Measurements from ENCODE around the gene PTPRG. TPM values are rescaled to one million over a fixed set of nuclear protein-coding genes. Genes with fewer than 3 reads are reported as not detected.

The PTPRG gene
- total RNA-seq, 4 donors from 2014 or later = 33.5 to 56.6 (median 46.9) TPM

- no peak overlapping the region for H3K27ac ChIP-seq
- TF ChIP-seq POLR2A (IDR thresholded peaks at IDR 0.05) = no peak
- no peaks in the 10 kb centered on the region for H3K27me3 ChIP-seq
- H3K4me3 ChIP-seq = no peak overlapping the region
- H3K9me3 ChIP-seq = no peaks in the 10 kb centered on the region
- peaks cover 0 to 11% (median 0%) of the 10 kb centered on the region in 4 donors for H3K4me1 ChIP-seq
- H3K36me3 ChIP-seq = no peaks in the 10 kb centered on the region
- DNase-seq = no peak
Measured at GRCh38 chr3:61667814-61668213, 106.4 kb downstream of the PTPRG start.

DNA sequence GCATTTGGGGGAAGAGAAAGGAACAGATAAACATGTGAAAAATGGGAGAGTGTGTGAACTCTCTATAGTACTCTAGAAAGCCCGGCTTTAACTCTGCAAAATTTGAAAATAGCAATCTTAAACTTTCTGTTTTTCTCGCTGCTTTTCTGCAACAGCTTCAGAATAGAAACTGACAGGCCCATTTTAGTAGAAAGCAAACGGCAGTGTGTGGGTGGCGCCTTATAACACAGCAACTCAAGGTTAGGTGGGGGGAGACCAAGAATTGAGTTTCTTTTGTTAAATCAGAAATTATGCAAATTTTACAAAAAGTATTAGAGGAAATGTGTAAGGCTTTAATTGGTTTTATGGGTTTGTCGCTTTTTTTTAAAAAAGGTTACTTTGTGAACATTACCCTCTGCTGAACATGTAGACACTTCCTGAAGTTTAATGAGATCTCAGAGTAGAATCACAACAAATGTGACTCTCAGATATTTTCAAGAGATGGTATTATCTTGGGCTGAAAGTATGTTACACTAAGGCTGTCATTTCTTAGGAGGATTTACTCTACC, 107.0 kb downstream of the PTPRG start:
- no peak for DNase-seq
- H3K9me3 ChIP-seq = no peaks in the 10 kb centered on the region
- no peaks in the 10 kb centered on the region for H3K36me3 ChIP-seq
- TF ChIP-seq, protein P1, sequence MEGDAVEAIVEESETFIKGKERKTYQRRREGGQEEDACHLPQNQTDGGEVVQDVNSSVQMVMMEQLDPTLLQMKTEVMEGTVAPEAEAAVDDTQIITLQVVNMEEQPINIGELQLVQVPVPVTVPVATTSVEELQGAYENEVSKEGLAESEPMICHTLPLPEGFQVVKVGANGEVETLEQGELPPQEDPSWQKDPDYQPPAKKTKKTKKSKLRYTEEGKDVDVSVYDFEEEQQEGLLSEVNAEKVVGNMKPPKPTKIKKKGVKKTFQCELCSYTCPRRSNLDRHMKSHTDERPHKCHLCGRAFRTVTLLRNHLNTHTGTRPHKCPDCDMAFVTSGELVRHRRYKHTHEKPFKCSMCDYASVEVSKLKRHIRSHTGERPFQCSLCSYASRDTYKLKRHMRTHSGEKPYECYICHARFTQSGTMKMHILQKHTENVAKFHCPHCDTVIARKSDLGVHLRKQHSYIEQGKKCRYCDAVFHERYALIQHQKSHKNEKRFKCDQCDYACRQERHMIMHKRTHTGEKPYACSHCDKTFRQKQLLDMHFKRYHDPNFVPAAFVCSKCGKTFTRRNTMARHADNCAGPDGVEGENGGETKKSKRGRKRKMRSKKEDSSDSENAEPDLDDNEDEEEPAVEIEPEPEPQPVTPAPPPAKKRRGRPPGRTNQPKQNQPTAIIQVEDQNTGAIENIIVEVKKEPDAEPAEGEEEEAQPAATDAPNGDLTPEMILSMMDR (IDR thresholded peaks at IDR 0.05) = no peak
- no peak for TF ChIP-seq POLR2A (IDR thresholded peaks at IDR 0.05)
- no peak overlapping the region for H3K27ac ChIP-seq
- H3K4me1 ChIP-seq = peaks cover 0 to 11% (median 0%) of the 10 kb centered on the region in 4 donors
- no peak overlapping the region for H3K4me3 ChIP-seq
- H3K27me3 ChIP-seq = no peaks in the 10 kb centered on the region

DNA sequence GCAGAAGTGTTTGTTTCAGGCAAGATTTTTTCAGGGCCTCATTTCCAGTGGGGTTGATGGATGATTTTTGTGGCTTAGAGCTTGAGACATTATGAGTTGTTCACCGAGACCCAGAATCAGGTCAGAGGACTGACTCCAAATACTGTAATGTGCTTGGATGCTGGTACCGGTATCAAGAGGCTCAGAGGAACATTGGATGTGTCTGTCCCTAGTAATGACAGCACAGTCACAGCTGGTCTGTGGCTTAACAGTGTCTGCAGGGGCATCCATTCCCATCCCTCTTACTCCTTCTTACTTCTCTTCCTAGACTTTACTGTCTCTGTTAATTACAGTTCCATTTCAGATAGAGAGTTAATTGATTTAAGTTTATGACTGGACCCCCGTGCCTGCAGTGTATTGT, 107.8 kb downstream of the PTPRG start:
- Histone ChIP-seq H3K27me3 (no peaks in the 10 kb centered on the region), H3K4me1 (peaks cover 0 to 7% (median 0%) of the 10 kb centered on the region in 4 donors), H3K27ac (no peak overlapping the region), H3K9me3 (no peaks in the 10 kb centered on the region), H3K36me3 (no peaks in the 10 kb centered on the region), H3K4me3 (no peak overlapping the region)
- DNase-seq = no peak
- TF ChIP-seq, protein P1 (IDR thresholded peaks at IDR 0.05) = no peak
- no peak for TF ChIP-seq POLR2A (IDR thresholded peaks at IDR 0.05)

- peak in 2 of 3 donors; percentile 20 to 57 for DNase-seq
- no peaks in the 10 kb centered on the region for H3K36me3 ChIP-seq
- H3K27ac ChIP-seq = no peak overlapping the region
- H3K9me3 ChIP-seq = no peaks in the 10 kb centered on the region
- no peak overlapping the region for H3K4me3 ChIP-seq
- peaks cover 0 to 7% (median 0%) of the 10 kb centered on the region in 4 donors for H3K4me1 ChIP-seq
- no peaks in the 10 kb centered on the region for H3K27me3 ChIP-seq
- TF ChIP-seq, protein P1 (IDR thresholded peaks at IDR 0.05) = no peak
- no peak for TF ChIP-seq POLR2A (IDR thresholded peaks at IDR 0.05)
Measured at GRCh38 chr3:61669668-61670299, 108.4 kb downstream of the PTPRG start.

DNA sequence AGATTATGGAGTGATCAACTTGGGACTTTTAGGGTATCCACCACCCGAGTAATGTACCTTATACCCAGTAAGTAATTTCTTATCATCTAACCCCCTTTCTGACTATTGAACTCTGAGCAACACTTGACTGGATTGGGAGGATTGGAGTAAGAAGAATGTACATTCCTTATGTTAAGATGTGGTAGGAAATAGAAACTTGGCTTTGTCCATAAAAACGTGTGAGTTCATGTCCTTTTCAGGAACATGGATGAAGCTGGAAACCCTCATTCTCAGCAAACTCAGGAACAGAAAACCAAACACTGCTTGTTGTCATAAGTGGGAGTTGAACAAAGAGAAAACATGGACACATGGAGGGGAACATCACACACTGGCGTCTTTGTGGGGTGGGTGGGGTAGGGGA, 112.3 kb downstream of the PTPRG start:
- DNase-seq = no peak
- H3K27ac ChIP-seq = no peak overlapping the region
- TF ChIP-seq POLR2A (IDR thresholded peaks at IDR 0.05) = no peak
- TF ChIP-seq, protein P1 (IDR thresholded peaks at IDR 0.05) = no peak
- no peaks in the 10 kb centered on the region for H3K36me3 ChIP-seq
- no peaks in the 10 kb centered on the region for H3K9me3 ChIP-seq
- H3K4me1 ChIP-seq = peaks cover 0 to 7% (median 0%) of the 10 kb centered on the region in 4 donors
- no peaks in the 10 kb centered on the region for H3K27me3 ChIP-seq
- H3K4me3 ChIP-seq = no peak overlapping the region

DNA sequence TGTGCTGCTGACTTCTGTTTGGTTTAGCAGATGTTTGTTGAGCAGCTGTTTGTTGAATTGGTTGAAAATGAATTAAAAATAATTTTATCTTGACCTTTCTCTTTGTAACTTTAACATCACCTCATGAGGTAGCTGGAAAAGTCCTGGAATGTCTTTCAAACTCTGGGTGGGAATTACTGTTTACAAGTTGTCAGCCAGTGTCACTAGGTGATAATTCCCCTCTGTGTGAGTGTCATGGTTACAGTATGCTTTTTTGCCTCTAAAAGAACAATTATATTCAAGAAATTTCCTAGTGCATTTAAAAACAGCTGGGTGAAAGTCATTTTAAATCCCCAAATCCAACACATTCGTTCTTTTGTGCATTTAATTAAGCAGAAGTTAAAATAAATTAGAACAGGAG, 113.2 kb downstream of the PTPRG start:
- no peaks in the 10 kb centered on the region for H3K36me3 ChIP-seq
- H3K9me3 ChIP-seq = no peaks in the 10 kb centered on the region
- H3K27ac ChIP-seq = no peak overlapping the region
- no peaks in the 10 kb centered on the region for H3K4me1 ChIP-seq
- no peaks in the 10 kb centered on the region for H3K27me3 ChIP-seq
- no peak for TF ChIP-seq POLR2A (IDR thresholded peaks at IDR 0.05)
- TF ChIP-seq, protein P1 (IDR thresholded peaks at IDR 0.05) = no peak
- H3K4me3 ChIP-seq = no peak overlapping the region
- DNase-seq = no peak
